Measurements from ENCODE around the gene PNKD.

The PNKD gene

GRCh38 chr2:218238887-218239286 lies 31.4 kb upstream of the PNKD start:
- TF ChIP-seq CTCF (IDR thresholded peaks at IDR 0.05; ENCODE audit: low read depth, low read length, missing control alignments): no peak
- H3K4me3 ChIP-seq (replicated peaks; ENCODE audit: low read depth, low read length): no peak overlapping the region
- no peak for DNase-seq (ENCODE audit: extremely low read depth, low read depth)

GRCh38 chr2:218244204-218244603 lies 26.1 kb upstream of the PNKD start:
- no peak for DNase-seq (ENCODE audit: extremely low read depth, low read depth)
- TF ChIP-seq CTCF (IDR thresholded peaks at IDR 0.05; ENCODE audit: low read depth, low read length, missing control alignments): no peak
- H3K4me3 ChIP-seq (replicated peaks; ENCODE audit: low read depth, low read length): no peak overlapping the region

GRCh38 chr2:218244665-218245064 lies 25.7 kb upstream of the PNKD start:
- DNase-seq (ENCODE audit: extremely low read depth, low read depth): no peak
- no peak overlapping the region for H3K4me3 ChIP-seq (replicated peaks; ENCODE audit: low read depth, low read length)
- TF ChIP-seq CTCF (IDR thresholded peaks at IDR 0.05; ENCODE audit: low read depth, low read length, missing control alignments): no peak

- TF ChIP-seq CTCF (IDR thresholded peaks at IDR 0.05; ENCODE audit: low read depth, low read length, missing control alignments): no peak
- DNase-seq (ENCODE audit: extremely low read depth, low read depth): no peak
- no peak overlapping the region for H3K4me3 ChIP-seq (replicated peaks; ENCODE audit: low read depth, low read length)
These were observed 25.1 kb upstream of the PNKD start for GRCh38 chr2:218245214-218245613.

- H3K4me3 ChIP-seq (replicated peaks; ENCODE audit: low read depth, low read length): no peak overlapping the region
- DNase-seq (ENCODE audit: extremely low read depth, low read depth): no peak
- no peak for TF ChIP-seq CTCF (IDR thresholded peaks at IDR 0.05; ENCODE audit: low read depth, low read length, missing control alignments)
These were observed 20.6 kb upstream of the PNKD start for GRCh38 chr2:218249691-218250090.

GRCh38 chr2:218252509-218253231 lies 17.6 kb upstream of the PNKD start:
- no peak for TF ChIP-seq CTCF (IDR thresholded peaks at IDR 0.05; ENCODE audit: low read depth, low read length, missing control alignments)
- H3K4me3 ChIP-seq (replicated peaks; ENCODE audit: low read depth, low read length): no peak overlapping the region
- no peak for DNase-seq (ENCODE audit: extremely low read depth, low read depth)

- DNase-seq (ENCODE audit: extremely low read depth, low read depth): no peak
- H3K4me3 ChIP-seq (replicated peaks; ENCODE audit: low read depth, low read length): no peak overlapping the region
- no peak for TF ChIP-seq CTCF (IDR thresholded peaks at IDR 0.05; ENCODE audit: low read depth, low read length, missing control alignments)
These were observed 17.1 kb upstream of the PNKD start for GRCh38 chr2:218253232-218253625.
